Measurements from ENCODE around the gene NDRG4.

NDRG4 gene

DNA sequence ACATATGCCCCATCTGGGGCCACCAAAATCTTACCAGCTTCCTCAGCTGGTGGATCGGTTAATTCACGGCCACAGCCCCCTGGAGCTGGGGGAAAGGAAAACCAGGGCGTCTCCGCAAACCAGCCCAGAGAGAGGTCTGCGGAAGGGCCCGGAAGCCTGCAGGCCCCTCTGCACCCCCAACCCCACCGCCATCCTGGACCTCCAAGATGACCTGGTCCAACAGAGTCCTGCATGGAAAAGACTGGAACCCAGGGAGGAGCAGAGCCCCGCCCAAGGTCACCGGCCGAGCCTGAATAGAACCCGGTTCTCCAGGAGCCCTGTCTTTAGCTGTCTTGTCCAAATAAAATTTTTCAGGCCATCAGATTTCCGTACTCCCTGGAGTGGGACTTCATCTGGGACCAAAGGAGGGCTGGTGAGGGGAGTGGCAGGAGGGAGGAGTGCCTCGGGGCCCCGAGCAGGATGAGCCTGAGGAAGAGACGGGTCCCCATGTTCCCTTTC lies 37.4 kb upstream of the NDRG4 start:
- H3K9ac ChIP-seq: no peak overlapping the region
- H3K36me3 ChIP-seq (ENCODE audit: control insufficient read depth, insufficient read depth, low read length): no peaks in the 10 kb centered on the region
- no peak overlapping the region for H2AFZ ChIP-seq
- H3K4me1 ChIP-seq: no peaks in the 10 kb centered on the region
- H3K27ac ChIP-seq: no peak overlapping the region
- no peaks in the 10 kb centered on the region for H3K9me3 ChIP-seq (ENCODE audit: control insufficient read depth, low read length)
- no peaks in the 10 kb centered on the region for H3K27me3 ChIP-seq (ENCODE audit: control insufficient read depth, insufficient read depth, low read length)
- TF ChIP-seq, protein P1, sequence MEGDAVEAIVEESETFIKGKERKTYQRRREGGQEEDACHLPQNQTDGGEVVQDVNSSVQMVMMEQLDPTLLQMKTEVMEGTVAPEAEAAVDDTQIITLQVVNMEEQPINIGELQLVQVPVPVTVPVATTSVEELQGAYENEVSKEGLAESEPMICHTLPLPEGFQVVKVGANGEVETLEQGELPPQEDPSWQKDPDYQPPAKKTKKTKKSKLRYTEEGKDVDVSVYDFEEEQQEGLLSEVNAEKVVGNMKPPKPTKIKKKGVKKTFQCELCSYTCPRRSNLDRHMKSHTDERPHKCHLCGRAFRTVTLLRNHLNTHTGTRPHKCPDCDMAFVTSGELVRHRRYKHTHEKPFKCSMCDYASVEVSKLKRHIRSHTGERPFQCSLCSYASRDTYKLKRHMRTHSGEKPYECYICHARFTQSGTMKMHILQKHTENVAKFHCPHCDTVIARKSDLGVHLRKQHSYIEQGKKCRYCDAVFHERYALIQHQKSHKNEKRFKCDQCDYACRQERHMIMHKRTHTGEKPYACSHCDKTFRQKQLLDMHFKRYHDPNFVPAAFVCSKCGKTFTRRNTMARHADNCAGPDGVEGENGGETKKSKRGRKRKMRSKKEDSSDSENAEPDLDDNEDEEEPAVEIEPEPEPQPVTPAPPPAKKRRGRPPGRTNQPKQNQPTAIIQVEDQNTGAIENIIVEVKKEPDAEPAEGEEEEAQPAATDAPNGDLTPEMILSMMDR (IDR thresholded peaks at IDR 0.05): no peak
- no peaks in the 10 kb centered on the region for H3K79me2 ChIP-seq
- H3K4me3 ChIP-seq (ENCODE audit: low read depth, low read length): no peak overlapping the region
- no peak overlapping the region for H3K4me2 ChIP-seq (ENCODE audit: low read length)

DNA sequence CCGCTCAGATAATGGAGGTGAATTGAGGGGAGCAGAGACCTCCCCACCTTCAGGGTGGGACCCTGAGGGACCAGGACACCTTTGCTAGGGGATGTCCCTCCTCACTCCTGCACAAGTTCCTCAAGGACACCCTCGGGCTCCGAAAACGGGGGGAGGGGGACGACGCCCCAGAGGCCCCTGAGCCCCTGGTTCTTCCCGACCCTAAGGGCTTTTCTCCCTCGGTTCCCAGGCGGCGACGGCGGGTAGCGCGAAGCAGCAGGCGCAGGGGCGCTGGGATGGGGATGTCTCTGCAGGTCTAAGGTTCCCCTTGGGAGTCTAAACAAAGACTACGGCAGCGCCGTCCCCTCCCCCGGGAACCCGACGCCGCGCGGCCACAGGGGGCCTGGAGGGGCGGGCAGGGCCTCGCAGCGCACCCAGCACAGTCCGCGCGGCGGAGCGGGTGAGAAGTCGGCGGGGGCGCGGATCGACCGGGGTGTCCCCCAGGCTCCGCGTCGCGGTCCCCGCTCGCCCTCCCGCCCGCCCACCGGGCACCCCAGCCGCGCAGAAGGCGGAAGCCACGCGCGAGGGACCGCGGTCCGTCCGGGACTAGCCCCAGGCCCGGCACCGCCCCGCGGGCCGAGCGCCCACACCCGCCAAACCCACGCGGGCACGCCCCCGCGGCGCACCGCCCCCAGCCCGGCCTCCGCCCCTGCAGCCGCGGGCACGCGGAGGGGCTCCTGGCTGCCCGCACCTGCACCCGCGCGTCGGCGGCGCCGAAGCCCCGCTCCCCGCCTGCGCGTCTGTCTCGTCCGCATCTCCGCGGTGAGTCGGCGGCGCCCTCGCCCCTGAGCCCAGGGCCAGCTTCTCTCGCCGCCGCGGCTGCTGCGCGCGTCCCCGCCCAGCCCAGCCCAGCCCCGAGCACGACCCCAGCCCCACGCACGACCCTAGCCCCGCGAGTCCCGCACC lies 36.7 kb upstream of the NDRG4 start:
- H3K36me3 ChIP-seq (ENCODE audit: control insufficient read depth, insufficient read depth, low read length): no peaks in the 10 kb centered on the region
- no peaks in the 10 kb centered on the region for H3K27me3 ChIP-seq (ENCODE audit: control insufficient read depth, insufficient read depth, low read length)

DNA sequence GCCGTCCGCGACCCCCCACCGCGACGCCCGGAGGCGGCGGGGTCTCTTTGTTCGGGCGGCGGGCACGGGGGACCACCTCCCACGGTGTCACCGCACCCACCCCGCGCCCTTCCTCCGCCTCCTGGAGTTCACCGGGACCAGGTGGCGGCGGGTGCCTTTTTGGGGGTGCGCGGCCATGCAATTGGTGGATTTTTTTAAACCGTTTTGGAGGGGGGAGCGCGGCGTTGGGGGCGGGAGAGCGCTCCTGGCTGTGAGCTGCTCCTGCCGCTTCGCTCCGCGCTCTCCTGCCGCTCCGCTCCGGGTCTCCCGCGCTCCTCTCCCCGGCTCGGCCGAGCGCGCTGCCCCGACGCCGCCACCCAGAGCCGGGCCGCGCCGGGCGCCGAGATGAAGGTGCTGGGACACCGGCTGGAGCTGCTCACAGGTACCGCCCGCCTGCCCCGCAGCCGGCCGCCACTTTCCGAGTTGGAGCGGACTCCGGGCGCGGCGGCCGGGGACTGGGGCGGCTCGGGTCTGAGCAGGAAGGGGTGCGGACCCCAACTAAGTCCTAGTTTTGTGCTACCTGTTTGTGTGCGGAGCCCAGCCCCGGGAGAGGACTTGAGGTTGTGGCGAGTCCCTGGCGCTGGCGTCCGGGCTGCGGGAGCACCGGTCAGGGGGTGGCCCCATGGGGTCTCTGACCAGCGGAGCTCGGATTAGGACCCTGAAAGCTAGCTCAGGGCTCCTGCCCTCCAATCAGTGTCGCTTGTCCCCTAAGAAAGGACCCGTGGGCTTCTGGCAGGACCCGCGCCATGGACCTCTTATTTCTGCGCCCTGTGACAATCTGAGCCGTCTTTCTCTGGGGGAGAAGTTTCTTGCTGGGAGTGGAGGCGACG lies 35.7 kb upstream of the NDRG4 start:
- H3K36me3 ChIP-seq (ENCODE audit: control insufficient read depth, insufficient read depth, low read length): no peaks in the 10 kb centered on the region
- H3K9me3 ChIP-seq (ENCODE audit: control insufficient read depth, low read length): no peaks in the 10 kb centered on the region
- H3K79me2 ChIP-seq: no peaks in the 10 kb centered on the region
- TF ChIP-seq, protein P1 (IDR thresholded peaks at IDR 0.05): no peak
- H3K4me1 ChIP-seq: no peaks in the 10 kb centered on the region
- no peaks in the 10 kb centered on the region for H3K27me3 ChIP-seq (ENCODE audit: control insufficient read depth, insufficient read depth, low read length)
- peak overlapping the region; percentile 79 for H3K4me2 ChIP-seq (ENCODE audit: low read length)
- peak overlapping the region; percentile 87 for H2AFZ ChIP-seq
- H3K9ac ChIP-seq: no peak overlapping the region
- H3K27ac ChIP-seq: no peak overlapping the region
- H3K4me3 ChIP-seq (ENCODE audit: low read depth, low read length): peak overlapping the region; percentile 50

More for the DNA sequence above, 36.7 kb upstream of the NDRG4 start:
- Histone ChIP-seq H3K27ac (no peak overlapping the region), H2AFZ (peak overlapping the region; percentile 87), H3K79me2 (no peaks in the 10 kb centered on the region), H3K9ac (no peak overlapping the region), H3K4me1 (no peaks in the 10 kb centered on the region), H3K4me3 (ENCODE audit: low read depth, low read length) (peak overlapping the region; percentile 50), H3K4me2 (ENCODE audit: low read length) (peak overlapping the region; percentile 79), H3K9me3 (ENCODE audit: control insufficient read depth, low read length) (no peaks in the 10 kb centered on the region)
- TF ChIP-seq, protein P1 (IDR thresholded peaks at IDR 0.05): no peak

DNA sequence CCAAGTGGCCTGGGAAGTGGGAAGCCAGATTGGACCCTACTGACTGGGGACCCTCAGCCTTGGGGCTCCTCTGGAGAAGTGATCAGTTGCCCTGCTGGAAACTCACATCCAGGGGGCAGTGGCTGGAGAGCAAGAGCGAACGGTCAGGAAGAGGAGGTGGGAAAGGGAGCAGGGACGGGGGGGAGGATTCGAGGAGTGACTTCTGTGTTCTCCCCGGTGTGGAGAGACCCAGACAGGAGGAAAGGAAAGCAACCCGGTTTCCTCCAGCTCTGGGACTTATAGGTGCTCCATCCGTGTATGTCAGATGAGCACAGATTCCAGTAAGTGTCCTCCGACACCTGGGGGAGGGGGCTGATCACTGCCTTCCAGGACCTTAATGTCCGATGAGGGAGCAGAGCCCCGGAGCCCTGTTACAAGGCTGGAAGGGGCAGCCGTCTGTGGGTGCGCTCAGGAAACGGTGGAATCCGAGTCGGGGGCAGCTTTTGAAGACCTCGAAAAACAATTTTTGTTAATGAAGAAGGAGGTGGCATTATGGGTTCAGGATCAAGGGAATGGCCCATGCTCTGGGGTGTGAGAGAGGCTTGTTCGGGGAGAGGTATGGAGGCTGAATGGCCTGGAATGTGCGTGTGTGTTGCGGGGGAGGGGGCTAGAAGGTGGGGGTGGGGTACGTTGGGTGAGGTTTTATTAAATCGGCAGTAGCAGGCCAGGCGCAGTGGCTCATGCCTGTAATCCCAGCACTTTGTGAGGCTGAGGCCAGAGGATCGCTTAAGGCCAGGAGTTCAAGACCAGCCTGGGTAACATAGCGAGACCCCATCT lies 34.8 kb upstream of the NDRG4 start:
- Histone ChIP-seq H2AFZ (peak overlapping the region; percentile 87), H3K9me3 (ENCODE audit: control insufficient read depth, low read length) (no peaks in the 10 kb centered on the region), H3K4me2 (ENCODE audit: low read length) (no peak overlapping the region), H3K4me1 (no peaks in the 10 kb centered on the region), H3K27ac (no peak overlapping the region), H3K27me3 (ENCODE audit: control insufficient read depth, insufficient read depth, low read length) (no peaks in the 10 kb centered on the region), H3K79me2 (no peaks in the 10 kb centered on the region), H3K9ac (no peak overlapping the region), H3K4me3 (ENCODE audit: low read depth, low read length) (no peak overlapping the region), H3K36me3 (ENCODE audit: control insufficient read depth, insufficient read depth, low read length) (no peaks in the 10 kb centered on the region)
- TF ChIP-seq, protein P1 (IDR thresholded peaks at IDR 0.05): no peak
